NCI-H1694 (cell line): Measurements from ENCODE around the gene MRPL57.
"Not testable (repeated sequence)": the region's sequence is repeated elsewhere in the genome, so short reads cannot be mapped to it uniquely, and the experiment has no call there.

Source experiments
- DNase-seq: peaks from one replicate; lab custom pipeline; 2025; lab: John Stamatoyannopoulos, UW

Gene MRPL57

GRCh38 chr13:21176215-21176981, at the start of gene MRPL57, which contains the start of gene SKA3:
TSS of gene MRPL57 (plus strand) at chr13:21176658. CDS start at chr13:21176917, 259 bp downstream.
TSS of gene SKA3 (minus strand) at chr13:21176552. CDS start at chr13:21176477, 75 bp downstream.
- peak; percentile 66 for DNase-seq

- no peak for DNase-seq
Measured at GRCh38 chr13:21130116-21130515, 46.3 kb upstream of the MRPL57 start.

- no peak for DNase-seq
Measured at GRCh38 chr13:21133077-21133476, 43.4 kb upstream of the MRPL57 start.

- no peak for DNase-seq
Measured at GRCh38 chr13:21134475-21134874, 42.0 kb upstream of the MRPL57 start.

- not testable (repeated sequence) for DNase-seq
Measured at GRCh38 chr13:21135833-21136232, 40.6 kb upstream of the MRPL57 start.

- no peak for DNase-seq
Measured at GRCh38 chr13:21137696-21138095, 38.8 kb upstream of the MRPL57 start.

GRCh38 chr13:21138561-21138960, 37.9 kb upstream of the MRPL57 start:
- no peak for DNase-seq

GRCh38 chr13:21139374-21139773, 37.1 kb upstream of the MRPL57 start:
- DNase-seq: no peak

- DNase-seq: no peak
Measured at GRCh38 chr13:21142766-21143165, 33.7 kb upstream of the MRPL57 start.

GRCh38 chr13:21147827-21148226, 28.6 kb upstream of the MRPL57 start:
- DNase-seq: no peak

GRCh38 chr13:21148557-21149258, 27.8 kb upstream of the MRPL57 start:
- no peak for DNase-seq

- DNase-seq: no peak
Measured at GRCh38 chr13:21149568-21149967, 26.9 kb upstream of the MRPL57 start.

GRCh38 chr13:21150013-21150412, 26.4 kb upstream of the MRPL57 start:
- DNase-seq: no peak

- no peak for DNase-seq
Measured at GRCh38 chr13:21152251-21152899, 24.1 kb upstream of the MRPL57 start.

GRCh38 chr13:21164631-21165030, 11.8 kb upstream of the MRPL57 start:
- DNase-seq: no peak

GRCh38 chr13:21165606-21166005, 10.9 kb upstream of the MRPL57 start:
- DNase-seq: not testable (repeated sequence)

- DNase-seq: no peak
Measured at GRCh38 chr13:21171420-21171819, 5.0 kb upstream of the MRPL57 start.

- not testable (repeated sequence) for DNase-seq
Measured at GRCh38 chr13:21173767-21174166, 2.7 kb upstream of the MRPL57 start.

- no peak for DNase-seq
Measured at GRCh38 chr13:21175656-21176214, 723 bp upstream of the MRPL57 start.

- DNase-seq: no peak
Measured at GRCh38 chr13:21176982-21177284, 475 bp downstream of the MRPL57 start.

- DNase-seq: no peak
Measured at GRCh38 chr13:21181671-21182070, 5.2 kb downstream of the MRPL57 start.

- not testable (repeated sequence) for DNase-seq
Measured at GRCh38 chr13:21186410-21186809, 10.0 kb downstream of the MRPL57 start.

- not testable (repeated sequence) for DNase-seq
Measured at GRCh38 chr13:21194756-21195155, 18.3 kb downstream of the MRPL57 start.
